Embryonic facial prominence (tissue), 1 donor: ENCODE measurements around the gene VANGL1.
A peak's percentile ranks its signal among the peaks of the same experiment; 100 is the strongest.

ENCODE experiments used
- DNase-seq: peaks from one replicate; pipeline ENCODE4 v3.0.0-alpha.2; 2016; ENCODE audit errors: extremely low spot score

Gene VANGL1

GRCh38 chr1:115705085-115705951, 63.5 kb downstream of the VANGL1 start:
- DNase-seq: no peak

GRCh38 chr1:115705963-115706362, 64.2 kb downstream of the VANGL1 start:
- DNase-seq: no peak

- DNase-seq: no peak
These were observed 65.0 kb downstream of the VANGL1 start for GRCh38 chr1:115706587-115707425.

GRCh38 chr1:115710859-115711624, 69.3 kb downstream of the VANGL1 start:
- no peak for DNase-seq

GRCh38 chr1:115712911-115713609, 71.3 kb downstream of the VANGL1 start:
- DNase-seq: no peak

GRCh38 chr1:115713906-115714305, 72.1 kb downstream of the VANGL1 start:
- no peak for DNase-seq

GRCh38 chr1:115714572-115715141, 72.9 kb downstream of the VANGL1 start:
- DNase-seq: peak; percentile 66

- DNase-seq: no peak
These were observed 75.8 kb downstream of the VANGL1 start for GRCh38 chr1:115717541-115717940.

- DNase-seq: no peak
These were observed 76.4 kb downstream of the VANGL1 start for GRCh38 chr1:115718011-115718754.

GRCh38 chr1:115719285-115719684, 77.5 kb downstream of the VANGL1 start:
- DNase-seq: no peak

- DNase-seq: no peak
These were observed 80.5 kb downstream of the VANGL1 start for GRCh38 chr1:115722221-115722620.

- no peak for DNase-seq
These were observed 82.0 kb downstream of the VANGL1 start for GRCh38 chr1:115723756-115724155.

- DNase-seq: no peak
These were observed 83.8 kb downstream of the VANGL1 start for GRCh38 chr1:115725600-115725999.

- no peak for DNase-seq
These were observed 84.4 kb downstream of the VANGL1 start for GRCh38 chr1:115726161-115726560.

GRCh38 chr1:115726570-115726969, 84.8 kb downstream of the VANGL1 start:
- no peak for DNase-seq

- DNase-seq: peak; percentile 51
These were observed 86.0 kb downstream of the VANGL1 start for GRCh38 chr1:115727706-115728249.

- DNase-seq: no peak
These were observed 86.6 kb downstream of the VANGL1 start for GRCh38 chr1:115728341-115728740.

GRCh38 chr1:115729756-115730155, 88.0 kb downstream of the VANGL1 start:
- no peak for DNase-seq

- no peak for DNase-seq
These were observed 90.5 kb downstream of the VANGL1 start for GRCh38 chr1:115732316-115732715.

- no peak for DNase-seq
These were observed 99.0 kb downstream of the VANGL1 start for GRCh38 chr1:115740811-115741210.
